ENCODE data around the gene SRF. TPM values are rescaled to one million over a fixed set of nuclear protein-coding genes. Genes with fewer than 3 reads are reported as not detected.

The SRF gene
- total and polyA plus RNA-seq, 2 of the 4 experiments (the other 2 are of a cell fraction): 20.6 to 56.3 TPM

GRCh38 chr6:43226192-43226851 is 55.3 kb downstream of the SRF start:
- POLR2A ChIA-PET (ENCODE audit: unreplicated experiment): interaction anchor here (0.7 kb wide), 1 partner anchor 9 kb away, joined by 4 read pairs; no protein-coding TSS in a partner anchor
- in situ Hi-C loops (cut with MboI; ENCODE audit: low sequenced_read_pairs): no loop called here

More at GRCh38 chr6:43226192-43226851, 55.3 kb downstream of the SRF start:
- Histone ChIP-seq H2BK20ac (ENCODE audit: low read depth, low read length) (no peak overlapping the region), H3K4me1 (ENCODE audit: control insufficient read depth, insufficient read depth, low read length) (peaks cover 6% of the 10 kb centered on the region; the same call in 1 of the 2 replicates), H4K8ac (ENCODE audit: low read depth in 2 of 2, low read length in 2 of 2) (no peak overlapping the region), H3K4me3 (ENCODE audit: insufficient read depth, low read depth, low read length) (no peak overlapping the region), H3K27ac (ENCODE audit: insufficient read depth, low read length) (no peak overlapping the region), H3K9ac (ENCODE audit: low read depth, low read length) (no peak overlapping the region), H3K9me1 (ENCODE audit: insufficient read depth, low read length) (peaks cover 4% of the 10 kb centered on the region), H2AFZ (replicated peaks; ENCODE audit: low read length, poor library complexity) (no peak overlapping the region), H2BK15ac (ENCODE audit: low read depth, low read length) (no peak overlapping the region), H2AK9ac (replicated peaks; ENCODE audit: low read depth, low read length, poor library complexity) (peak overlapping the region; percentile 31), H3K79me1 (ENCODE audit: low read depth in 1 of 2, low read length in 2 of 2) (peaks cover 0 to 8% of the 10 kb centered on the region in 2 experiments; a peak in 2 of 4 replicates), H2BK120ac (ENCODE audit: low read depth, low read length) (no peak overlapping the region), H4K91ac (ENCODE audit: insufficient read depth, low read depth, low read length) (no peak overlapping the region), H3K9me3 (ENCODE audit: control insufficient read depth, insufficient read depth, low read length) (no peaks in the 10 kb centered on the region), H3K56ac (ENCODE audit: extremely low read depth, insufficient read depth, low read length) (no peak overlapping the region), H3K27me3 (ENCODE audit: control insufficient read depth, insufficient read depth, low read length) (peaks cover 4% of the 10 kb centered on the region; the same call in 1 of the 2 replicates), H2AK5ac (ENCODE audit: low read depth, low read length) (no peak overlapping the region), H4K5ac (ENCODE audit: low read depth, low read length) (no peak overlapping the region), H3K4me2 (ENCODE audit: low read depth, low read length) (no peak overlapping the region), H2BK5ac (ENCODE audit: low read depth, low read length, poor library complexity, severe bottlenecking) (no peak overlapping the region), H3K36me3 (ENCODE audit: control insufficient read depth, insufficient read depth, low read length) (peaks cover 20% of the 10 kb centered on the region), H3K4ac (ENCODE audit: low read depth, low read length) (no peak overlapping the region), H3K18ac (ENCODE audit: low read depth, low read length) (no peak overlapping the region), H4K20me1 (ENCODE audit: insufficient read depth, low read length) (no peaks in the 10 kb centered on the region), H3K14ac (replicated peaks; ENCODE audit: low read depth, low read length) (no peak overlapping the region), H3K23ac (ENCODE audit: low read depth, low read length) (no peak overlapping the region)
- dilution Hi-C loops (cut with HindIII; ENCODE audit: low sequenced_read_pairs, unreplicated experiment) (no loop called here), intact Hi-C loops (cut with micrococcal nuclease) (no loop called here)
- WGBS, 2 experiments (ENCODE audit: extremely low coverage in 2 of 2, insufficient read length in 1 of 2): no CpG with 5 or more reads among the region's 11 CpGs
- CTCF ChIA-PET: interaction anchor here (0.6 kb wide), 1 partner anchor 575 kb away, joined by 3 read pairs; no protein-coding TSS in a partner anchor
- TF ChIP-seq MXI1 (IDR thresholded peaks at IDR 0.05; ENCODE audit: borderline replicate concordance, low read depth, low read length) (no peak), FOS (IDR thresholded peaks at IDR 0.05; ENCODE audit: low read depth, low read length) (no peak), USF2 (IDR thresholded peaks at IDR 0.05; ENCODE audit: low read depth, low read length) (no peak), ELK1 (IDR thresholded peaks at IDR 0.05; ENCODE audit: borderline replicate concordance, low read depth, low read length) (no peak), RFX5 (IDR thresholded peaks at IDR 0.05; ENCODE audit: low read depth, low read length) (no peak), RAD21 (IDR thresholded peaks at IDR 0.05; ENCODE audit: low read length) (no peak), BHLHE40 (IDR thresholded peaks at IDR 0.05; ENCODE audit: low read depth, low read length) (no peak), NFE2L2 (IDR thresholded peaks at IDR 0.05; ENCODE audit: low read depth, low read length) (no peak), RCOR1 (IDR thresholded peaks at IDR 0.05; ENCODE audit: insufficient replicate concordance, low read length) (no peak), CTCF (conservative IDR thresholded peaks at IDR 0.05; ENCODE audit: low read depth, low read length) (no peak), MAZ (IDR thresholded peaks at IDR 0.05; ENCODE audit: borderline replicate concordance, low read depth, low read length) (no peak), CHD1 (IDR thresholded peaks at IDR 0.05; ENCODE audit: low read depth, low read length) (no peak), SMC3 (IDR thresholded peaks at IDR 0.05; ENCODE audit: low read depth, low read length) (no peak)
- DNase-seq: no peak
- no peak for ATAC-seq (ENCODE audit: low read depth)
- BruUV-seq (replicated peaks): no TSS peak

Measured in IMR-90 (cell line).